Measurements from ENCODE around the gene XDH.

GRCh38 chr2:31365834-31366505 is 48.6 kb downstream of the XDH start:
- TF ChIP-seq CTCF (IDR thresholded peaks at IDR 0.05) (no peak), POLR2A (IDR thresholded peaks at IDR 0.05) (no peak)

Measured in esophagus squamous epithelium (tissue), 4 donors.